Sciatic nerve (tissue), 2 donors: ENCODE data around the gene KMT2B. TPM values are rescaled to one million over a fixed set of nuclear protein-coding genes. Genes with fewer than 3 reads are reported as not detected.
"Not testable (repeated sequence)": the region's sequence is repeated elsewhere in the genome, so short reads cannot be mapped to it uniquely, and the experiment has no call there.

Experiments used
- ATAC-seq: fragments of 200-7000 bp; cut with Tn5 transposase; one replicate; pipeline ENCODE4 v1.9.1; 2020; ENCODE audit warnings: mild to moderate bottlenecking, moderate library complexity
- DNase-seq: peaks from one replicate; pipeline ENCODE4 v3.0.0-alpha.2; 2020; ENCODE audit warnings: low spot score
- intact Hi-C: fragments of 100-400 bp; cut with DNase I; formaldehyde crosslinking; loops from one replicate; pipeline ENCODE4 v1.14.2; 2022
- total RNA-seq: library from RNA; stranded (reverse); fragmentation: NEBNext Ultra II Directional; extraction: Animal tissue kit (Norgen Biotek cat#: 25700); gene quantifications from one replicate; pipeline ENCODE4 v1.2.1, GENCODE V29; 2021
- donor health status: DM: no; HTN: no; CAD: no.
- donor health status: DM: no; HTN: no; CAD: no.

The KMT2B gene
- total RNA-seq, 1 donor from 2014 or later: 41.1 TPM

GRCh38 chr19:35721374-35721773 is 3.6 kb downstream of the KMT2B start:
- no peak for DNase-seq
- intact Hi-C loops: no loop called here
- ATAC-seq: no peak

- intact Hi-C loops: no loop called here
- DNase-seq: no peak
- no peak for ATAC-seq
Observed at GRCh38 chr19:35722461-35722860, 4.7 kb downstream of the KMT2B start.

GRCh38 chr19:35722897-35723296 is 5.1 kb downstream of the KMT2B start:
- no peak for ATAC-seq
- intact Hi-C loops: loop anchor here (1.0 kb wide), 1 partner anchor 47 kb away; no protein-coding TSS in a partner anchor
- DNase-seq: no peak

- no peak for ATAC-seq
Observed at GRCh38 chr19:35723671-35724070, 5.9 kb downstream of the KMT2B start.

GRCh38 chr19:35724132-35724531 is 6.3 kb downstream of the KMT2B start:
- ATAC-seq, DNase-seq, intact Hi-C loops: not testable (repeated sequence)

More at GRCh38 chr19:35723671-35724070, 5.9 kb downstream of the KMT2B start:
- no peak for DNase-seq
- intact Hi-C loops: loop anchor here (1.0 kb wide), 1 partner anchor 47 kb away; no protein-coding TSS in a partner anchor

GRCh38 chr19:35724560-35724959 is 6.8 kb downstream of the KMT2B start:
- intact Hi-C loops: no loop called here

GRCh38 chr19:35725216-35725861 is 7.5 kb downstream of the KMT2B start:
- ATAC-seq (no peak), DNase-seq (no peak)

More at GRCh38 chr19:35724560-35724959, 6.8 kb downstream of the KMT2B start:
- no peak for DNase-seq
- ATAC-seq: no peak

GRCh38 chr19:35727053-35727955 is 9.5 kb downstream of the KMT2B start:
- DNase-seq: no peak
- intact Hi-C loops: no loop called here
- no peak for ATAC-seq

More at GRCh38 chr19:35725216-35725861, 7.5 kb downstream of the KMT2B start:
- intact Hi-C loops: no loop called here

- DNase-seq (no peak), ATAC-seq (no peak)
- intact Hi-C loops: no loop called here
Observed at GRCh38 chr19:35727956-35728706, 10.3 kb downstream of the KMT2B start.

- intact Hi-C loops: no loop called here
- no peak for DNase-seq
- ATAC-seq: no peak
Observed at GRCh38 chr19:35729021-35729420, 11.2 kb downstream of the KMT2B start.

GRCh38 chr19:35729763-35730162 is 12.0 kb downstream of the KMT2B start:
- no peak for DNase-seq
- intact Hi-C loops: no loop called here
- no peak for ATAC-seq

- intact Hi-C loops: no loop called here
- no peak for DNase-seq
Observed at GRCh38 chr19:35730326-35730725, 12.5 kb downstream of the KMT2B start.

GRCh38 chr19:35731353-35731752 is 13.6 kb downstream of the KMT2B start:
- intact Hi-C loops: no loop called here
- DNase-seq (no peak), ATAC-seq (no peak)

More at GRCh38 chr19:35730326-35730725, 12.5 kb downstream of the KMT2B start:
- no peak for ATAC-seq

- no peak for DNase-seq
- no peak for ATAC-seq
- intact Hi-C loops: no loop called here
Observed at GRCh38 chr19:35731779-35732405, 14.1 kb downstream of the KMT2B start.

GRCh38 chr19:35732540-35733179 is 14.9 kb downstream of the KMT2B start:
- ATAC-seq (no peak), DNase-seq (no peak)

GRCh38 chr19:35733180-35734125 is 15.7 kb downstream of the KMT2B start:
- intact Hi-C loops: no loop called here
- ATAC-seq (no peak), DNase-seq (no peak)

More at GRCh38 chr19:35732540-35733179, 14.9 kb downstream of the KMT2B start:
- intact Hi-C loops: no loop called here

GRCh38 chr19:35734273-35734672 is 16.5 kb downstream of the KMT2B start:
- ATAC-seq: no peak

More at GRCh38 chr19:35734273-35734672, 16.5 kb downstream of the KMT2B start:
- intact Hi-C loops: no loop called here
- no peak for DNase-seq
